CD4-positive, alpha-beta memory T cell (primary cell): Measurements from ENCODE around the gene LCN1. TPM values are rescaled to one million over a fixed set of nuclear protein-coding genes. Genes with fewer than 3 reads are reported as not detected.
A peak's percentile ranks its signal among the peaks of the same experiment; 100 is the strongest.

Source experiments
- CTCF ChIA-PET: fragments of 350-600 bp; sonication (Branson Sonifier 250); formaldehyde crosslinking; loops from one replicate; lab custom pipeline; 2021; ENCODE audit warnings: inconsistent platforms; ENCODE audit not compliant: partially characterized antibody; lab: Charles Lee
- POLR2A ChIA-PET: fragments of 350-600 bp; sonication (Branson Sonifier 250); formaldehyde crosslinking; loops from one replicate; lab custom pipeline; 2021; ENCODE audit not compliant: partially characterized antibody; lab: Charles Lee
- DNase-seq, 5 donors: peaks; one replicate each; pipeline versions ENCODE4 v3.0.0 to v3.0.0-alpha.2; 2020 to 2022; ENCODE audit warnings: mixed read lengths in 1 of 5
- H3K27ac ChIP-seq: one replicate; pipeline ENCODE4 v1.7.0; 2013; ENCODE audit warnings: low read depth, low read length
- H3K27me3 ChIP-seq: 2 replicates; pipeline ENCODE4 v1.7.0; 2013; ENCODE audit warnings: mild to moderate bottlenecking, low read length, moderate library complexity; ENCODE audit not compliant: insufficient read depth
- H3K36me3 ChIP-seq: 2 replicates; pipeline ENCODE4 v1.7.0; 2013; ENCODE audit warnings: mild to moderate bottlenecking, low read length, moderate library complexity; ENCODE audit not compliant: insufficient read depth
- H3K4me1 ChIP-seq: 2 replicates; pipeline ENCODE4 v1.7.0; 2013; ENCODE audit warnings: mild to moderate bottlenecking, low read length, moderate library complexity; ENCODE audit not compliant: insufficient read depth
- H3K4me3 ChIP-seq, 2 donors: one replicate each; pipeline ENCODE4 v1.7.0; 2013; ENCODE audit warnings: low read length in 2 of 2, mild to moderate bottlenecking in 1 of 2
- H3K9me3 ChIP-seq, 2 donors: one replicate each; pipeline ENCODE4 v1.7.0; 2013; ENCODE audit warnings: low read length in 2 of 2, control low read depth in 1 of 2; ENCODE audit not compliant: control insufficient read depth in 1 of 2
- H3K27ac Mint-ChIP-seq, 7 donors: one replicate each; pipeline ENCODE4 v1.8.0; 2020 to 2021; ENCODE audit warnings: mixed read lengths in 7 of 7, mild to moderate bottlenecking in 6 of 7, inconsistent platforms in 3 of 7, moderate library complexity in 3 of 7
- H3K27me3 Mint-ChIP-seq, 2 donors: one replicate each; pipeline ENCODE4 v1.8.0; 2020 to 2021; ENCODE audit warnings: mixed read lengths in 2 of 2
- H3K36me3 Mint-ChIP-seq, 2 donors: one replicate each; pipeline ENCODE4 v1.8.0; 2020 to 2021; ENCODE audit warnings: mixed read lengths in 2 of 2, inconsistent platforms in 1 of 2, mild to moderate bottlenecking in 1 of 2
- H3K4me1 Mint-ChIP-seq, 4 donors: one replicate each; pipeline ENCODE4 v1.8.0; 2020 to 2021; ENCODE audit warnings: mixed read lengths in 4 of 4, mild to moderate bottlenecking in 1 of 4
- H3K4me3 Mint-ChIP-seq, 8 donors: one replicate each; pipeline ENCODE4 v1.8.0; 2020 to 2021; ENCODE audit warnings: mixed read lengths in 8 of 8, mild to moderate bottlenecking in 7 of 8, moderate library complexity in 6 of 8, inconsistent platforms in 3 of 8
- H3K9me3 Mint-ChIP-seq, 8 donors: one replicate each; pipeline ENCODE4 v1.8.0; 2020 to 2021; ENCODE audit warnings: mixed read lengths in 8 of 8, mild to moderate bottlenecking in 5 of 8, inconsistent platforms in 3 of 8, moderate library complexity in 1 of 8
- intact Hi-C: fragments of 100-400 bp; cut with micrococcal nuclease; formaldehyde crosslinking; loops from one replicate; pipeline ENCODE4 v1.15.1; 2023
- polyA plus RNA-seq, 2 donors: library from polyadenylated mRNA; unstranded; fragments of 300-500 nt; fragmentation: Illumina TruSeq; gene quantifications; one replicate each; pipeline ENCODE4 v1.2.3, GENCODE V29; 2021
- total RNA-seq, 2 experiments: library from RNA; stranded (reverse); gene quantifications; one replicate each; pipeline ENCODE4 v1.2.3, GENCODE V29; 2021

LCN1 gene
- total and polyA plus RNA-seq, 4 experiments from 2014 or later: not detected

DNA sequence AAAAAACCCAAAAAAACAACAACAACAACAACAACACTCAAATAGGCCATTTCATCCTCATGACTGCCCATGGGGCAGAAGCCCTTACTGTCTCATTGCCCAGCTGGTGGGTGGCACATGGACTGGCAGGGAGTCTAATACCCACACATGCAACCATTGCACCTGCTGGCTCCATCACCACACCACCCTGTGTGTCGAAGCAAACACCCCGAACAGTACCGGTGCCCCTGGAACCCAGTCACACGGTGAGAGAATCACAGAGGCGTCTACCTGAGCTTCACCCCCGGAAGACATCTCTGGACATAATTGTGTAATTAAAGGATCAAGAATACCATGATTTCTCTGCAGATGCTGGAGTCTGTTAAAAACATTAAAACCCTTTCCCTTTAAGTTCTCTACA, 46.8 kb downstream of the LCN1 start:
- Histone ChIP-seq H3K36me3 (no peaks in the 10 kb centered on the region), H3K27me3 (no peaks in the 10 kb centered on the region), H3K4me3 (no peak overlapping the region), H3K9me3 (no peaks in the 10 kb centered on the region), H3K27ac (no peak overlapping the region), H3K4me1 (no peaks in the 10 kb centered on the region)
- DNase-seq: no peak
- peaks cover 5 to 11% of the 10 kb centered on the region in 2 donors for H3K27me3 Mint-ChIP-seq
- H3K36me3 Mint-ChIP-seq: peaks cover 0 to 4% of the 10 kb centered on the region in 2 donors
- ChIA-PET CTCF (no interaction called here), POLR2A (no interaction called here)
- intact Hi-C loops: no loop called here
- peaks cover 0 to 12% (median 9%) of the 10 kb centered on the region in 8 donors for H3K9me3 Mint-ChIP-seq
- no peak overlapping the region for H3K4me3 Mint-ChIP-seq
- H3K27ac Mint-ChIP-seq: no peak overlapping the region
- H3K4me1 Mint-ChIP-seq: no peaks in the 10 kb centered on the region

DNA sequence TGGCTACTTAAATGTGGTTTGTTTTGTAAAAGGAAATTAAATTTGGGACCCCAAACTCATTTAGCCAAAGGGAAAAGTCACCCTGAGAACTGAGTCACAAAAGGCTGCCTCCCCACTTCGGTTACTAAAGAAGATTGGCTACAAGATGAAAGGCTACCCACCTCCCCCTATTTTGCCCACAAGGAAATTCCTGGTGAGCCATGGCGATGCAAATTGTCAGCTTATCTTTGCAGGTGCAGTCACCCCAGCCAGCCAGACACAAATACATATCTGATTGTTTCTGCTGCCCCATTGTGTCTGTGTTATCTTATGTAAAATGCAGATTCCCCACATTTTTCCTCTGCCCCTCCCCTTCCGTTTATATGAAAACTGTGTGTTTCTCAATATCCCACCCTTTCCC, 49.2 kb downstream of the LCN1 start:
- peaks cover 2 to 10% of the 10 kb centered on the region in 2 donors for H3K27me3 Mint-ChIP-seq
- H3K9me3 Mint-ChIP-seq: peaks cover 0 to 12% (median 9%) of the 10 kb centered on the region in 8 donors
- no peaks in the 10 kb centered on the region for H3K4me1 Mint-ChIP-seq
- H3K36me3 Mint-ChIP-seq: peaks cover 0 to 4% of the 10 kb centered on the region in 2 donors
- Histone ChIP-seq H3K36me3 (no peaks in the 10 kb centered on the region), H3K27me3 (no peaks in the 10 kb centered on the region), H3K4me1 (no peaks in the 10 kb centered on the region), H3K4me3 (no peak overlapping the region), H3K27ac (no peak overlapping the region), H3K9me3 (no peaks in the 10 kb centered on the region)
- no peak for DNase-seq
- H3K4me3 Mint-ChIP-seq: no peak overlapping the region
- H3K27ac Mint-ChIP-seq: peak overlapping the region in 1 of 7 donors; percentile 20
- ChIA-PET POLR2A (no interaction called here), CTCF (no interaction called here)
- intact Hi-C loops: no loop called here

DNA sequence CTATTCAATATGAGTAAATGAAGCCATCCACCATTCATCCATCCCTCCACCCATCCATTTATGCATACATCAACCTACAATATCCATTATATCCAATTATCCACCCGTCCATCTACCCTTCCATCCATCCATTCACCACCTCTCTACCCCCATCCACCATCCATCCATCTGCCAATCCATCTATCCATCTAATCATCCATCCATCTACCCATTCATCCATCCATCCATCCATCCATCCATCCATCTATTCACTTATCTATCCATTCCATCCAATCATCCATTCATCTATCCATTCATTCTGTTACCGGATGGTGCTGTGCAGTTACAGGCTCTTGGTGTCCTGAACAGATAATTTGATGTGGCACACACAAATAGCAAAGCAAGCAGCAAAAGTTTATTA, 51.0 kb downstream of the LCN1 start:
- H3K36me3 ChIP-seq: no peaks in the 10 kb centered on the region
- H3K4me1 ChIP-seq: no peaks in the 10 kb centered on the region
- no peak for DNase-seq
- Mint-ChIP-seq H3K36me3 (peaks cover 0 to 4% of the 10 kb centered on the region in 2 donors), H3K27me3 (peaks cover 2% of the 10 kb centered on the region in 2 donors), H3K4me1 (no peaks in the 10 kb centered on the region), H3K4me3 (no peak overlapping the region), H3K9me3 (peaks cover 0 to 12% (median 9%) of the 10 kb centered on the region in 8 donors), H3K27ac (no peak overlapping the region)
- no peaks in the 10 kb centered on the region for H3K27me3 ChIP-seq
- CTCF ChIA-PET: no interaction called here
- intact Hi-C loops: no loop called here
- POLR2A ChIA-PET: no interaction called here
- H3K4me3 ChIP-seq: no peak overlapping the region
- no peaks in the 10 kb centered on the region for H3K9me3 ChIP-seq
- H3K27ac ChIP-seq: no peak overlapping the region

DNA sequence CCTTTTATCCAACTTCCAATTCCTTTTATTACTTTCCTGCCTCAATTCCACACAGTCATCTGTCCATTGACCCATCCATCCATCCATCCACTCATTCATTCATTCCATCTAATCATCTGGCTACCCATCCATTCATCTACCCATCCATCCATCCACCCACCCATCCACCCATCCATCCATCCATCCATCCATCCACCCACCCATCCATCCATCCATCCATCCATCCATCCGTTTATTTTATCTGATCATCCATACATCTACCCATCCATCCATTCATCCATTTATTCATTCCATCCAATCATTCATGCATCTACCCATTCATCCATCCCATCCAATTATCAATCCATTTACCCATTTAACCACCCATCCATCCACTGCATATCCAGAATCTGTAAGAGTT, 51.9 kb downstream of the LCN1 start:
- Histone ChIP-seq H3K36me3 (no peaks in the 10 kb centered on the region), H3K27me3 (no peaks in the 10 kb centered on the region), H3K4me1 (no peaks in the 10 kb centered on the region), H3K9me3 (no peaks in the 10 kb centered on the region), H3K27ac (no peak overlapping the region), H3K4me3 (no peak overlapping the region)
- peaks cover 0 to 4% of the 10 kb centered on the region in 2 donors for H3K36me3 Mint-ChIP-seq
- no peaks in the 10 kb centered on the region for H3K4me1 Mint-ChIP-seq
- no peak overlapping the region for H3K4me3 Mint-ChIP-seq
- no peak overlapping the region for H3K27ac Mint-ChIP-seq
- CTCF ChIA-PET: no interaction called here
- intact Hi-C loops: no loop called here
- POLR2A ChIA-PET: no interaction called here
- peaks cover 2% of the 10 kb centered on the region in 2 donors for H3K27me3 Mint-ChIP-seq
- DNase-seq: no peak
- H3K9me3 Mint-ChIP-seq: peaks cover 0 to 12% (median 9%) of the 10 kb centered on the region in 8 donors

DNA sequence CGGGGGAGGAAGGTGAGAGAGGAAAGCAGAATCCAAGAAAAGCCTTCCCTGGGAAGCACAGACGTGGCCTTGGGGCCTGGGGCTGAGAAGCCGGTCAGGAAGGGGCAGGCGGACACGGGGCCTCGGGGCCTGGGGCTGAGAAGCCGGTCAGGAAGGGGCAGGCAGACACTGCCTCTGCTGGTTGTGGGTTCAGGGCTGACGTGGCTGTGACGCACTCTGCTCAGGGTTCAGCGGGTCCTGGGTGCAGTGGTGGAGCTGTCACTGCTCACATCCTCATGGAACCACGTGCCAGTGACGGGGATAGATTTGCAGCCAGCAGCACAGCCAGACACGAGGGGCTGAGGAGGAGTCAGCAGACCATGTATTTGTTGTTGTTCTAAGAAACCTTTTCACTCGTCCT, 53.1 kb downstream of the LCN1 start:
- no peak for DNase-seq
- Mint-ChIP-seq H3K4me1 (no peaks in the 10 kb centered on the region), H3K36me3 (no peaks in the 10 kb centered on the region), H3K27ac (no peak overlapping the region), H3K27me3 (peaks cover 0 to 2% of the 10 kb centered on the region in 2 donors), H3K9me3 (peaks cover 0 to 7% (median 3%) of the 10 kb centered on the region in 8 donors), H3K4me3 (no peak overlapping the region)
- Histone ChIP-seq H3K4me3 (no peak overlapping the region), H3K36me3 (no peaks in the 10 kb centered on the region), H3K27me3 (no peaks in the 10 kb centered on the region), H3K4me1 (no peaks in the 10 kb centered on the region), H3K9me3 (no peaks in the 10 kb centered on the region), H3K27ac (no peak overlapping the region)
- ChIA-PET CTCF (no interaction called here), POLR2A (no interaction called here)
- intact Hi-C loops: no loop called here

DNA sequence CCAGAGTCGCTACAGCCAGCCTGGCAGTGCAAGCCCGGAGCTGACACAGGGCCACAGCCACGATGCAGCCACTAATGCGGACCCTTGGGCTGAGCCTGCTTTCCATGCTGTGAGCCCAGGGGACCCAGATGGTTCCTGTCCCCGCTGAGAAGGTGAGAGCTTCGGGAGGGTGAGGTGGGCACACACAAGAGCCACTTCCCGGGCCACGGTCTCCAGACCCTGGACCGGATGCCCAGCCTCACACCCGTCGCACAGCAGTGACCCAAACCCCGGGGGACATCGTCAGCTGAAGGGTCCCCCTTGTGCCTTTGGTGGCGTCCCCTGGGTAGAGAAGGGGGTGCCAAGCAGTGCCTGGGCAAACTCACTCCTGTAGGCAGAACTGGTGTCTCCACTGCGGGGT, 53.7 kb downstream of the LCN1 start:
- intact Hi-C loops: no loop called here
- Mint-ChIP-seq H3K27me3 (peaks cover 0 to 2% of the 10 kb centered on the region in 2 donors), H3K27ac (no peak overlapping the region), H3K36me3 (no peaks in the 10 kb centered on the region), H3K9me3 (peaks cover 0 to 2% (median 0%) of the 10 kb centered on the region in 8 donors), H3K4me1 (no peaks in the 10 kb centered on the region), H3K4me3 (no peak overlapping the region)
- no peaks in the 10 kb centered on the region for H3K27me3 ChIP-seq
- CTCF ChIA-PET: no interaction called here
- H3K4me1 ChIP-seq: no peaks in the 10 kb centered on the region
- no peaks in the 10 kb centered on the region for H3K36me3 ChIP-seq
- no peak overlapping the region for H3K27ac ChIP-seq
- POLR2A ChIA-PET: no interaction called here
- DNase-seq: no peak
- H3K4me3 ChIP-seq: no peak overlapping the region
- no peaks in the 10 kb centered on the region for H3K9me3 ChIP-seq

Other genes with a start within 250 kb of the LCN1 start
- 1 to 10 TPM; 1.9 TPM for gene PPP1R26, start 41.7 kb upstream of the LCN1 start, total RNA-seq
- gene PPP1R26, start 41.7 kb upstream of the LCN1 start, polyA plus RNA-seq: under 1 TPM in 1 of 2 donors, not detected in 1; 0.54 TPM
- gene MRPS2, start 20.8 kb upstream of the LCN1 start, total RNA-seq: 10 to 100 TPM; 26.2 to 28.2 TPM
- gene MRPS2, start 20.8 kb upstream of the LCN1 start, polyA plus RNA-seq: 10 to 100 TPM; 38.3 to 57.2 TPM
- gene OBP2A, start 24.7 kb downstream of the LCN1 start, total RNA-seq: not detected
- gene OBP2A, start 24.7 kb downstream of the LCN1 start, polyA plus RNA-seq: not detected
- gene PAEP, start 40.3 kb downstream of the LCN1 start, total RNA-seq: not detected
- not detected for gene PAEP, start 40.3 kb downstream of the LCN1 start, polyA plus RNA-seq
- gene GLT6D1, start 118.1 kb downstream of the LCN1 start, total RNA-seq: not detected
- not detected for gene GLT6D1, start 118.1 kb downstream of the LCN1 start, polyA plus RNA-seq
- not detected for gene LCN9, start 141.9 kb downstream of the LCN1 start, total RNA-seq
- gene LCN9, start 141.9 kb downstream of the LCN1 start, polyA plus RNA-seq: not detected
- gene SOHLH1, start 178.0 kb downstream of the LCN1 start, total RNA-seq: not detected
- gene SOHLH1, start 178.0 kb downstream of the LCN1 start, polyA plus RNA-seq: not detected
- gene KCNT1, start 180.7 kb downstream of the LCN1 start, total RNA-seq: under 1 TPM in 1 of 2 experiments, not detected in 1; 0.06 TPM
- gene KCNT1, start 180.7 kb downstream of the LCN1 start, polyA plus RNA-seq: under 1 TPM in 1 of 2 donors, not detected in 1; 0.20 TPM